ENCODE measurements around the gene FBXW7. TPM values are rescaled to one million over a fixed set of nuclear protein-coding genes. Genes with fewer than 3 reads are reported as not detected.

The FBXW7 gene
- polyA plus RNA-seq, 1 donor from 2014 or later, result 55.7 TPM

GRCh38 chr4:152530600-152530999 is 5.3 kb downstream of the FBXW7 start:
- H4K20me1 ChIP-seq (ENCODE audit: insufficient read depth), result no peaks in the 10 kb centered on the region
- H3K9me2 ChIP-seq (ENCODE audit: insufficient read depth, low read length), result no peaks in the 10 kb centered on the region

GRCh38 chr4:152529880-152530279 is 6.0 kb downstream of the FBXW7 start:
- Histone ChIP-seq H3K36me3 (ENCODE audit: insufficient read depth, low read length) (no peaks in the 10 kb centered on the region), H3K27ac (ENCODE audit: low read length) (no peak overlapping the region), H4K20me1 (ENCODE audit: insufficient read depth) (no peaks in the 10 kb centered on the region), H3K27me3 (ENCODE audit: insufficient read depth, low read depth, low read length) (no peaks in the 10 kb centered on the region), H3K79me2 (replicated peaks; ENCODE audit: insufficient read depth, low read length) (peaks cover 42% of the 10 kb centered on the region), H3K4me2 (ENCODE audit: low read length) (no peak overlapping the region), H3K9me2 (ENCODE audit: insufficient read depth, low read length) (no peaks in the 10 kb centered on the region), H3K9me3 (ENCODE audit: low read length) (no peaks in the 10 kb centered on the region), H2AFZ (ENCODE audit: low read depth, low read length) (no peak overlapping the region), H3K4me3 (ENCODE audit: low read length) (no peak overlapping the region), H3F3A (ENCODE audit: insufficient read depth, low read length, poor library complexity, severe bottlenecking) (no peaks in the 10 kb centered on the region), H3K9ac (ENCODE audit: low read length) (no peak overlapping the region)
- TF ChIP-seq RAD21 (conservative IDR thresholded peaks at IDR 0.05) (no peak), EZH2 (IDR thresholded peaks at IDR 0.05; ENCODE audit: borderline replicate concordance, insufficient read depth, low read length, poor library complexity, severe bottlenecking) (no peak), EP300 (conservative IDR thresholded peaks at IDR 0.05; ENCODE audit: poor library complexity, severe bottlenecking) (no peak), POLR2AphosphoS5 (IDR thresholded peaks at IDR 0.05) (no peak), CTCF (IDR thresholded peaks at IDR 0.05; ENCODE audit: poor library complexity, severe bottlenecking) (no peak), REST (IDR thresholded peaks at IDR 0.05; ENCODE audit: borderline replicate concordance) (no peak), MXI1 (conservative IDR thresholded peaks at IDR 0.05; ENCODE audit: poor library complexity, severe bottlenecking) (no peak)

More at GRCh38 chr4:152530600-152530999, 5.3 kb downstream of the FBXW7 start:
- Histone ChIP-seq H3K9me3 (ENCODE audit: low read length) (no peaks in the 10 kb centered on the region), H2AFZ (ENCODE audit: low read depth, low read length) (no peak overlapping the region), H3F3A (ENCODE audit: insufficient read depth, low read length, poor library complexity, severe bottlenecking) (no peaks in the 10 kb centered on the region), H3K4me2 (ENCODE audit: low read length) (no peak overlapping the region), H3K4me3 (ENCODE audit: low read length) (no peak overlapping the region), H3K79me2 (replicated peaks; ENCODE audit: insufficient read depth, low read length) (peaks cover 42% of the 10 kb centered on the region), H3K27me3 (ENCODE audit: insufficient read depth, low read depth, low read length) (no peaks in the 10 kb centered on the region), H3K9ac (ENCODE audit: low read length) (no peak overlapping the region), H3K36me3 (ENCODE audit: insufficient read depth, low read length) (no peaks in the 10 kb centered on the region), H3K27ac (ENCODE audit: low read length) (no peak overlapping the region)
- TF ChIP-seq EP300 (conservative IDR thresholded peaks at IDR 0.05; ENCODE audit: poor library complexity, severe bottlenecking), result no peak
- no peak for TF ChIP-seq CTCF (IDR thresholded peaks at IDR 0.05; ENCODE audit: poor library complexity, severe bottlenecking)
- no peak for TF ChIP-seq REST (IDR thresholded peaks at IDR 0.05; ENCODE audit: borderline replicate concordance)
- TF ChIP-seq MXI1 (conservative IDR thresholded peaks at IDR 0.05; ENCODE audit: poor library complexity, severe bottlenecking), result no peak
- TF ChIP-seq RAD21 (conservative IDR thresholded peaks at IDR 0.05), result no peak
- TF ChIP-seq EZH2 (IDR thresholded peaks at IDR 0.05; ENCODE audit: borderline replicate concordance, insufficient read depth, low read length, poor library complexity, severe bottlenecking), result no peak
- no peak for TF ChIP-seq TAF1 (IDR thresholded peaks at IDR 0.05; ENCODE audit: low read depth)
- no peak for TF ChIP-seq SMC3 (conservative IDR thresholded peaks at IDR 0.05; ENCODE audit: poor library complexity)

All from neural cell (in vitro differentiated cells).